ENCODE measurements around the gene DALRD3. TPM values are rescaled to one million over a fixed set of nuclear protein-coding genes. Genes with fewer than 3 reads are reported as not detected.
A peak's percentile ranks its signal among the peaks of the same experiment; 100 is the strongest.

The DALRD3 gene
- total RNA-seq, 1 experiment from 2014 or later, result 42.7 TPM

GRCh38 chr3:49023775-49024174 lies 5.4 kb upstream of the DALRD3 start:
- Mint-ChIP-seq H3K9me3 (ENCODE audit: unreplicated experiment) (no peaks in the 10 kb centered on the region), H3K4me1 (ENCODE audit: insufficient read depth, unreplicated experiment) (peaks cover 26% of the 10 kb centered on the region), H3K36me3 (ENCODE audit: insufficient read depth, unreplicated experiment) (peaks cover 77% of the 10 kb centered on the region), H3K27ac (ENCODE audit: low read depth, unreplicated experiment) (peak overlapping the region; percentile 69), H3K4me3 (ENCODE audit: unreplicated experiment) (peak overlapping the region; percentile 89), H3K27me3 (ENCODE audit: insufficient read depth, unreplicated experiment) (no peaks in the 10 kb centered on the region)
- intact Hi-C loops (cut with micrococcal nuclease), result loop anchor here (10.0 kb wide), 1 partner anchor 131 kb away; no protein-coding TSS in a partner anchor
- BruUV-seq (replicated peaks), result no TSS peak
- TF ChIP-seq, protein P1, sequence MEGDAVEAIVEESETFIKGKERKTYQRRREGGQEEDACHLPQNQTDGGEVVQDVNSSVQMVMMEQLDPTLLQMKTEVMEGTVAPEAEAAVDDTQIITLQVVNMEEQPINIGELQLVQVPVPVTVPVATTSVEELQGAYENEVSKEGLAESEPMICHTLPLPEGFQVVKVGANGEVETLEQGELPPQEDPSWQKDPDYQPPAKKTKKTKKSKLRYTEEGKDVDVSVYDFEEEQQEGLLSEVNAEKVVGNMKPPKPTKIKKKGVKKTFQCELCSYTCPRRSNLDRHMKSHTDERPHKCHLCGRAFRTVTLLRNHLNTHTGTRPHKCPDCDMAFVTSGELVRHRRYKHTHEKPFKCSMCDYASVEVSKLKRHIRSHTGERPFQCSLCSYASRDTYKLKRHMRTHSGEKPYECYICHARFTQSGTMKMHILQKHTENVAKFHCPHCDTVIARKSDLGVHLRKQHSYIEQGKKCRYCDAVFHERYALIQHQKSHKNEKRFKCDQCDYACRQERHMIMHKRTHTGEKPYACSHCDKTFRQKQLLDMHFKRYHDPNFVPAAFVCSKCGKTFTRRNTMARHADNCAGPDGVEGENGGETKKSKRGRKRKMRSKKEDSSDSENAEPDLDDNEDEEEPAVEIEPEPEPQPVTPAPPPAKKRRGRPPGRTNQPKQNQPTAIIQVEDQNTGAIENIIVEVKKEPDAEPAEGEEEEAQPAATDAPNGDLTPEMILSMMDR (IDR thresholded peaks at IDR 0.05; ENCODE audit: unreplicated experiment), result no peak
- POLR2A ChIA-PET, result interaction anchor here (0.6 to 9.9 kb wide), 6 partner anchors 8 to 335 kb away, joined by 3 to 251 read pairs (median 66); partner anchors contain the start of genes P4HTM, QRICH1 and WDR6
- CTCF ChIA-PET, result interaction anchor here (0.6 to 2.7 kb wide), 6 partner anchors 8 to 778 kb away, joined by 3 to 14 read pairs (median 6); partner anchors contain the start of gene USP19
- no peak for DNase-seq (ENCODE audit: unreplicated experiment)

GRCh38 chr3:49022688-49023171 lies 4.3 kb upstream of the DALRD3 start:
- peaks cover 16% of the 10 kb centered on the region for H3K4me1 Mint-ChIP-seq (ENCODE audit: insufficient read depth, unreplicated experiment)
- H3K27ac Mint-ChIP-seq (ENCODE audit: low read depth, unreplicated experiment), result peak overlapping the region; percentile 95
- no peaks in the 10 kb centered on the region for H3K9me3 Mint-ChIP-seq (ENCODE audit: unreplicated experiment)
- no TSS peak for BruUV-seq (replicated peaks)
- CTCF ChIA-PET, result interaction anchor here (0.6 to 2.7 kb wide), 19 partner anchors 9 to 1616 kb away, joined by 3 to 14 read pairs (median 4); partner anchors contain the start of genes ARIH2, USP19 and WDR6
- peaks cover 71% of the 10 kb centered on the region for H3K36me3 Mint-ChIP-seq (ENCODE audit: insufficient read depth, unreplicated experiment)
- H3K4me3 Mint-ChIP-seq (ENCODE audit: unreplicated experiment), result peak overlapping the region; percentile 89
- no peaks in the 10 kb centered on the region for H3K27me3 Mint-ChIP-seq (ENCODE audit: insufficient read depth, unreplicated experiment)
- TF ChIP-seq, protein P1 (IDR thresholded peaks at IDR 0.05; ENCODE audit: unreplicated experiment), result no peak
- peak; percentile 29 for DNase-seq (ENCODE audit: unreplicated experiment)
- POLR2A ChIA-PET, result interaction anchor here (0.7 to 9.9 kb wide), 19 partner anchors 9 to 438 kb away, joined by 3 to 251 read pairs (median 5); partner anchors contain the start of genes IP6K2, LAMB2, NICN1 and P4HTM
- intact Hi-C loops (cut with micrococcal nuclease), result loop anchor here (10.0 kb wide), 1 partner anchor 132 kb away; no protein-coding TSS in a partner anchor

GRCh38 chr3:49021813-49022687 lies 3.7 kb upstream of the DALRD3 start, which contains the start of gene NDUFAF3:
Gene NDUFAF3, plus strand, starts transcription at chr3:49022121. Its CDS starts 24 bp downstream, at chr3:49022145.
- no peaks in the 10 kb centered on the region for H3K9me3 Mint-ChIP-seq (ENCODE audit: unreplicated experiment)
- TF ChIP-seq, protein P1 (IDR thresholded peaks at IDR 0.05; ENCODE audit: unreplicated experiment), result peak; percentile 95
- H3K4me1 Mint-ChIP-seq (ENCODE audit: insufficient read depth, unreplicated experiment), result peaks cover 13% of the 10 kb centered on the region
- H3K4me3 Mint-ChIP-seq (ENCODE audit: unreplicated experiment), result peak within 1 kb of the TSS; percentile 89
- ChIA-PET CTCF (interaction anchor here (0.6 to 2.7 kb wide), 21 partner anchors 10 to 1615 kb away, joined by 3 to 14 read pairs (median 4); partner anchors contain the start of genes ARIH2 and WDR6), POLR2A (interaction anchor here (0.6 to 9.9 kb wide), 35 partner anchors 7 to 456 kb away, joined by 3 to 251 read pairs (median 5); partner anchors contain the start of genes ARIH2, IMPDH2, IP6K2 and KLHDC8B)
- BruUV-seq (replicated peaks), result TSS peak; percentile 43
- peak within 1 kb of the TSS; percentile 95 for H3K27ac Mint-ChIP-seq (ENCODE audit: low read depth, unreplicated experiment)
- H3K27me3 Mint-ChIP-seq (ENCODE audit: insufficient read depth, unreplicated experiment), result no peaks in the 10 kb centered on the region
- peaks cover 69% of the 10 kb centered on the region for H3K36me3 Mint-ChIP-seq (ENCODE audit: insufficient read depth, unreplicated experiment)
- peak; percentile 93 for DNase-seq (ENCODE audit: unreplicated experiment)
- intact Hi-C loops (cut with micrococcal nuclease), result loop anchor here (10.0 kb wide), 1 partner anchor 133 kb away; no protein-coding TSS in a partner anchor
